ENCODE measurements around the gene FAM177B. TPM values are rescaled to one million over a fixed set of nuclear protein-coding genes. Genes with fewer than 3 reads are reported as not detected.

FAM177B gene
- total and polyA plus RNA-seq, 2 experiments from 2014 or later, result not detected

- Histone ChIP-seq H3F3A (replicated peaks; ENCODE audit: low read depth) (no peaks in the 10 kb centered on the region), H3K4me1 (ENCODE audit: insufficient read depth) (no peaks in the 10 kb centered on the region), H3K27me3 (ENCODE audit: insufficient read depth) (0 out of 2 replicates have a peak, but pooled peaks cover 4% of the 10 kb centered on the region), H3K4me2 (no peak overlapping the region), H4K20me1 (replicated peaks; ENCODE audit: insufficient read depth) (no peaks in the 10 kb centered on the region), H3K27ac (ENCODE audit: low read depth) (no peak overlapping the region), H2AFZ (no peak overlapping the region), H3K9me2 (ENCODE audit: insufficient read depth) (no peaks in the 10 kb centered on the region), H3K79me2 (replicated peaks; ENCODE audit: insufficient read depth) (no peaks in the 10 kb centered on the region), H3K4me3 (no peak overlapping the region), H3K36me3 (ENCODE audit: insufficient read depth) (no peaks in the 10 kb centered on the region)
- Mint-ChIP-seq H3K4me1 (peaks cover 10% of the 10 kb centered on the region; the same call in 1 of the 3 replicates), H3K9me3 (peaks cover 4% of the 10 kb centered on the region; the same call in 2 of the 3 replicates), H3K36me3 (ENCODE audit: low read depth) (peaks cover 4% of the 10 kb centered on the region; the same call in 2 of the 3 replicates), H3K4me3 (no peak overlapping the region), H3K27me3 (ENCODE audit: insufficient read depth, low read depth, poor library complexity) (peaks cover 4% of the 10 kb centered on the region), H3K27ac (no peak overlapping the region)
- DNase-seq (ENCODE audit: low spot score) (no peak), ATAC-seq (no peak)
- TF ChIP-seq JUNB (IDR thresholded peaks at IDR 0.05; ENCODE audit: unreplicated experiment) (no peak), ZNF331 (CRISPR knock-in tag; IDR thresholded peaks at IDR 0.05; ENCODE audit: low read depth) (no peak), CREB1 (CRISPR knock-in tag; IDR thresholded peaks at IDR 0.05; ENCODE audit: low read depth) (no peak), ZNF114 (CRISPR knock-in tag; IDR thresholded peaks at IDR 0.05) (no peak), STAT1 (IDR thresholded peaks at IDR 0.05; ENCODE audit: unreplicated experiment) (no peak), NANOG (IDR thresholded peaks at IDR 0.05; ENCODE audit: borderline replicate concordance) (no peak)
- TF ChIP-seq, protein P1, sequence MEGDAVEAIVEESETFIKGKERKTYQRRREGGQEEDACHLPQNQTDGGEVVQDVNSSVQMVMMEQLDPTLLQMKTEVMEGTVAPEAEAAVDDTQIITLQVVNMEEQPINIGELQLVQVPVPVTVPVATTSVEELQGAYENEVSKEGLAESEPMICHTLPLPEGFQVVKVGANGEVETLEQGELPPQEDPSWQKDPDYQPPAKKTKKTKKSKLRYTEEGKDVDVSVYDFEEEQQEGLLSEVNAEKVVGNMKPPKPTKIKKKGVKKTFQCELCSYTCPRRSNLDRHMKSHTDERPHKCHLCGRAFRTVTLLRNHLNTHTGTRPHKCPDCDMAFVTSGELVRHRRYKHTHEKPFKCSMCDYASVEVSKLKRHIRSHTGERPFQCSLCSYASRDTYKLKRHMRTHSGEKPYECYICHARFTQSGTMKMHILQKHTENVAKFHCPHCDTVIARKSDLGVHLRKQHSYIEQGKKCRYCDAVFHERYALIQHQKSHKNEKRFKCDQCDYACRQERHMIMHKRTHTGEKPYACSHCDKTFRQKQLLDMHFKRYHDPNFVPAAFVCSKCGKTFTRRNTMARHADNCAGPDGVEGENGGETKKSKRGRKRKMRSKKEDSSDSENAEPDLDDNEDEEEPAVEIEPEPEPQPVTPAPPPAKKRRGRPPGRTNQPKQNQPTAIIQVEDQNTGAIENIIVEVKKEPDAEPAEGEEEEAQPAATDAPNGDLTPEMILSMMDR (conservative IDR thresholded peaks at IDR 0.05; ENCODE audit: low read depth in 2 of 2), result no peak
- TF ChIP-seq, protein P2, sequence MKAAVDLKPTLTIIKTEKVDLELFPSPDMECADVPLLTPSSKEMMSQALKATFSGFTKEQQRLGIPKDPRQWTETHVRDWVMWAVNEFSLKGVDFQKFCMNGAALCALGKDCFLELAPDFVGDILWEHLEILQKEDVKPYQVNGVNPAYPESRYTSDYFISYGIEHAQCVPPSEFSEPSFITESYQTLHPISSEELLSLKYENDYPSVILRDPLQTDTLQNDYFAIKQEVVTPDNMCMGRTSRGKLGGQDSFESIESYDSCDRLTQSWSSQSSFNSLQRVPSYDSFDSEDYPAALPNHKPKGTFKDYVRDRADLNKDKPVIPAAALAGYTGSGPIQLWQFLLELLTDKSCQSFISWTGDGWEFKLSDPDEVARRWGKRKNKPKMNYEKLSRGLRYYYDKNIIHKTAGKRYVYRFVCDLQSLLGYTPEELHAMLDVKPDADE (IDR thresholded peaks at IDR 0.05), result no peak
These were observed 53.1 kb downstream of the FAM177B start for GRCh38 chr1:222790115-222790514.

DNA sequence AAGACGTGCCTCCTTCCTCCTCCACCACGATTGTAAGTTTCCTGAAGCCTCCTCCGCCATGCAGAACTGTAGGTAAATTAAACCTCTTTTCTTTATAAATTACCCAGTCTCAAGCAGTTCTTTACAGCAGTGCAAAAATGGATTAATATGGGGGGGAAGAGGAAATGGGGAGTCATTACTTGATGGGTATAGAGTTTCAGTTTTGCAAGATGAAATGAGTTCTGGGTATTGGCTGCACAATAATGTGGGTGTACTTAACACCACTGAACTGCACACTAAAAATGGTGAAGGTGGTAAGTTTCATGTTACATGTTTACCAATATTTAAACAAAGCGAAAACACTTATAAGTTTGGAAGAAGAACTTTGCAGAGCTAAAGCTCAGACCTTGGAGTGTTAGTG is 53.5 kb downstream of the FAM177B start:
- no peak overlapping the region for H3K27ac Mint-ChIP-seq
- no peaks in the 10 kb centered on the region for H3K36me3 ChIP-seq (ENCODE audit: insufficient read depth)
- no peak overlapping the region for H3K4me3 Mint-ChIP-seq
- peaks cover 10% of the 10 kb centered on the region; the same call in 1 of the 3 replicates for H3K4me1 Mint-ChIP-seq
- DNase-seq (ENCODE audit: low spot score) (no peak), ATAC-seq (no peak)
- 0 out of 2 replicates have a peak, but pooled peaks cover 4% of the 10 kb centered on the region for H3K27me3 ChIP-seq (ENCODE audit: insufficient read depth)
- H3K36me3 Mint-ChIP-seq (ENCODE audit: low read depth), result peaks cover 4% of the 10 kb centered on the region; the same call in 2 of the 3 replicates
- H3F3A ChIP-seq (replicated peaks; ENCODE audit: low read depth), result no peaks in the 10 kb centered on the region
- peaks cover 4% of the 10 kb centered on the region for H3K27me3 Mint-ChIP-seq (ENCODE audit: insufficient read depth, low read depth, poor library complexity)
- no peaks in the 10 kb centered on the region for H3K9me2 ChIP-seq (ENCODE audit: insufficient read depth)
- H3K4me2 ChIP-seq, result no peak overlapping the region
- H3K4me1 ChIP-seq (ENCODE audit: insufficient read depth), result no peaks in the 10 kb centered on the region
- H3K79me2 ChIP-seq (replicated peaks; ENCODE audit: insufficient read depth), result no peaks in the 10 kb centered on the region
- no peaks in the 10 kb centered on the region for H4K20me1 ChIP-seq (replicated peaks; ENCODE audit: insufficient read depth)
- no peak overlapping the region for H3K4me3 ChIP-seq
- H3K27ac ChIP-seq (ENCODE audit: low read depth), result no peak overlapping the region
- peaks cover 4% of the 10 kb centered on the region; the same call in 2 of the 3 replicates for H3K9me3 Mint-ChIP-seq
- H2AFZ ChIP-seq, result no peak overlapping the region
- TF ChIP-seq NANOG (IDR thresholded peaks at IDR 0.05; ENCODE audit: borderline replicate concordance), result no peak
- TF ChIP-seq, protein P1 (conservative IDR thresholded peaks at IDR 0.05; ENCODE audit: low read depth in 2 of 2), result no peak
- TF ChIP-seq EZH2phosphoT487 (IDR thresholded peaks at IDR 0.05; ENCODE audit: unreplicated experiment), result no peak
- no peak for TF ChIP-seq REST (IDR thresholded peaks at IDR 0.05; ENCODE audit: unreplicated experiment)
- TF ChIP-seq EZH2 (IDR thresholded peaks at IDR 0.05; ENCODE audit: low read depth, unreplicated experiment), result no peak
- TF ChIP-seq POLR2AphosphoS5 (IDR thresholded peaks at IDR 0.05; ENCODE audit: low read depth), result no peak
- TF ChIP-seq CREB1 (CRISPR knock-in tag; IDR thresholded peaks at IDR 0.05; ENCODE audit: low read depth), result no peak

Measured in GM23338 (cell line).